NCI-H2196 (cell line): ENCODE measurements around the gene KANSL2.
"Not testable (repeated sequence)": the region's sequence is repeated elsewhere in the genome, so short reads cannot be mapped to it uniquely, and the experiment has no call there.

ENCODE experiments used
- DNase-seq: peaks from one replicate; lab custom pipeline; 2025; ENCODE audit not compliant: unreplicated experiment; lab: John Stamatoyannopoulos, UW

KANSL2 gene

GRCh38 chr12:48683534-48683933 lies 1.5 kb upstream of the KANSL2 start:
- no peak for DNase-seq

DNA sequence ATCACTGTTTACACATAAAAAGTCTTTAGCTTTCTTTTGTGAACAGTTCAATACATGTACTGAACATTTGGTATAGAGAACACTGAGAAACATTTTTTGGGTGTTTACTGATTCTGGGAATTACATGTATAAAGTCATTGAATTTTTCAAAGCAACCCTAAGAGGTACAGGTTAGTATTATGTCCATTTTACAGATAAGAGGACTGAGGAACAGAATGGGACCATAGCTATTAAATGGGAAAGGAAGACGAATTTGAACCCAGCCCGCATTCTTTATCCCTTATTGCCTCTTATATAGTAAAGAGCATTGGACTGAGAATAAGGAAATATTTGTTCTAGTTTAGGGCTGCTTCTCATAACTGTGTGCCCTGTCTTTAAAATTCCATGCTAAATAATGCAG lies 889 bp upstream of the KANSL2 start:
- DNase-seq = no peak

DNA sequence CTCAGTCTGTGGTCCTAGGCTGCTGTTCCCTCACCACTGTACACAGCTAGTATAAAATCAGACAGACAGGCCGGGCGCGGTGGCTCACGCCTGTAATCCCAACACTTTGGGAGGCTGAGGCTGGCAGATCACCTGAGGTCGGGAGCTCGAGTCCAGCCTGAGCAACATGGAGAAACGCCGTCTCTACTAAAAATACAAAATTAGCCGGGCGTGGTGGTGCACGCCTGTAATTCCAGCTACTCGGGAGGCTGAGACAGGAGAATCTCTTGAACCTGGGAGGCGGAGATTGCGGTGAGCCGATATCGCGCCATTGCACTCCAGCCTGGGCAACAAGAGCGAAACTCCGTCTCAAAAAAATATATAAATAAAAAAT lies 481 bp upstream of the KANSL2 start:
- not testable (repeated sequence) for DNase-seq

DNA sequence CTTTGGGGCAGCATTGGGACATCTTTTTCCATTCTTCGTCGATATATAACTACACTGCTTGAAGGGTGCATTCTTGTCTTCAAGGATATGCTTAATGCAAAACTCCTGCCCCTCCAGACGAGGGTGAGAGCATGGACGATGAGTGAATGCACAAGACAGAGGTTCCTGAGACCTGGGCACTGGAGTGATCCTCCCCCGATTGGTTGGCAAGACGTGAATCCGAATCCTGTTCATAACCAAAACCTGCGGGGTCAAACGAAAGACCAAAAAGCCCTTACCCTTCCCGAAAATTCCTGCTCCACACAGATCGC lies 684 bp downstream of the KANSL2 start:
- DNase-seq = no peak

DNA sequence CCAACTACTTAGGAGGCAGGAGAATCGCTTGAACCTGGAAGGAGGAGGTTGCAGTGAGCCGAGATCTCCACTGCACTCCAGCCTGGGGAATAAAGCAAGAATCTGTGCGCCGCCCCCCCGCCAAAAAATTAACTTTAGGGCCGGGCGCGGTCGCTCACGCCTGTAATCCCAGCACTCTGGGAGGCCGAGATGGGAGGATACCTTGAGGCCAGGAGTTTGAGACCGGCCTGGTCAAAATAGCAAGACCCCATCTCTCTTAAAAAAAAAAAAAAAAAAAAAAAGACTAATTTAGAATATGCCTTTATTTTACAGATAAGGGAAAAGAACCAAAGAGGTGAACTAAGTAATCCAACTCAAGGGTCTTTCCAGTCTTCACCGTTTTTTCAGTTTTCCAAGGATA lies 1.2 kb downstream of the KANSL2 start:
- DNase-seq = no peak

DNA sequence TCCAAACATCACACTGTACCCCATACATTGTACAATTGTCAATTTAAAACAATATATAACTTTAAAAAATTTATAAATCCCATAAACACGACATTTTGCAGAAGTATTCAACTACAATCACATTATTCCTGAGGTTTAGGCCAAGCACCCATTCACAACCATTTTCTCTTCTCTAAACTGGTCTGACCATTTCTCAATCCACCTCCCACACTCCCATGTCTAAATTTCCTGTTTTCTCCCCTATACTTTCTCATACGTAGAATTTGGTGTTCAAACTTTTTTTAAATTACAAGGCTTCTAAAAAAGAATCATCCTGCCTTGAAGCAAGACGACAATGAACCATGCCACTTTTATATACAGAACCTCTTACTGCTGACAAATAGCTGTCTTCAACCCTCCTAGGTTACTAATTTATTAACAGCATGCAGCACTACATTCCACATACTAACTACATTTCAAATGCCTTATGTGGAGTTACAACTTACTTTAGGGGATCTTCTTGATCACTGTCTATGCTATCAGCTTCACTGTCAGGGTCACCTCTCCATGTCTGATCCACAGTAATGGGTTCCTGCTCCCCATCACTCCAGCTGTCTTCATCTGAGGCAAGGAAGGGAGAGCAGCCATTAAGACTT lies 3.4 kb downstream of the KANSL2 start:
- DNase-seq = no peak

DNA sequence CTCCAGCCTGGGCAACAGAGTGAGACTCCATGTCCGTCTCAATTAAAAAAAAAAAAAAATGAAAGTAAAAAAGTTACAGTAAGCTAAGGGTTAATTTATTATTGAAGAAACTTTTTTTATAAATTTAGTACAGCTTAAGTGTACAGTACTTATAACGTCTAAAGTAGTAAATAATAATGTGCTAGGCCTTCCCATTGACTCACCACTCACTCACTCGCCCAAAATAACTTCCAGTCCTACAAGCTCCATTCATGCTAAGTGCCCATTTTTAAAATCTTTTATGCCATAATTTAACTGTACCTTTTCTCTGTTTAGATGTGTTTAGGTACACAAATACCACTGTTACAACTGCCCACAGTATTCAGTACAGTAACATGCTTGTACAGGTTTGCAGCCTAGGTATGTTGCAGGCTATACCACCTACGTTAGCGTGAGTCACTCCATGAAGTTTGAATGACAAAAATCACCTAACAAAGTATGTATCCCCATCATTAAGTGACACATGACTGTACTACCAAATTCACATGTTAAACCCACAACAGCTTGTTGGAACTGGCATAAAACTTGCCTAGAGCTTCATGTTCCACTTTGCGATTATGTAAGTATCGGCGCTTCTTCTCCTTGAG lies 10.7 kb downstream of the KANSL2 start:
- DNase-seq = no peak

GRCh38 chr12:48668996-48669395 lies 13.0 kb downstream of the KANSL2 start:
- DNase-seq = no peak

DNA sequence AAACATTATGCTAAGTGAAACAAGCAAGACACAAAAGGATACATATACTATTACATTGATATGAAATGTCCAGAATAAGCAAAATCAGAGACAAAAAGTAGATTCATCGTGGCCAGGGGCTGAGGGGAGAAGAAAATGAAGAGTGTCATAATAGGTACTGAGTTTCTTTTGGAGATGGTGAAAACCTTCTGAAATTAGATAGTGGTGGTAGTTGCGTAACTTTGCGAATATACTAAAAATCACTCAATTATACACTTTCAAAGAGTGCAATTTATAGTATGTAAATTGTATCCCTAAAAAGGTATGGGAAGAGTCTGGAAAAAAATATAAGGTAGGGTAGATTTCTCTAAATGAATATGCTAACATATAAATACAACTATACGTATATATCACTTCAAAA lies 22.2 kb downstream of the KANSL2 start:
- no peak for DNase-seq

- DNase-seq = no peak
These were observed 30.4 kb downstream of the KANSL2 start for GRCh38 chr12:48651681-48652080.

DNA sequence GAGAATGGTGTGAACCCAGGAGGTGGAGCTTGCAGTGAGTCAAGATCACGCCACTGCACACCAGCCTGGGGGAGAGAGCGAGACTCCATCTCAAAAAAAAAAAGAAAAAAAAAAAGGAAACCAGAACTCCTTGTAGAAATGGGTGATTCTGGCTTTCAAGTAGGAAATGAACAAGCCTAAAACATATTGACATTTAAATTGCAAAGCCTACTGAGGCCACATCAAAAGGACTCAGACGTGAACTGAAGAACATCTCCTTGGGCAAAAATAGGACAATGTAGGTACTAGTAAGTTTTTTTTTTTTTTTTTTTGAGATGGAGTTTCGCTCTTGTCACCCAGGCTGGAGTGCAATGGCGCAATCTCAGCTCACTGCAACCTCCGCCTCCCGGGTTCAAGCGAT lies 36.7 kb downstream of the KANSL2 start:
- not testable (repeated sequence) for DNase-seq

GRCh38 chr12:48643011-48643410 lies 39.0 kb downstream of the KANSL2 start:
- no peak for DNase-seq

DNA sequence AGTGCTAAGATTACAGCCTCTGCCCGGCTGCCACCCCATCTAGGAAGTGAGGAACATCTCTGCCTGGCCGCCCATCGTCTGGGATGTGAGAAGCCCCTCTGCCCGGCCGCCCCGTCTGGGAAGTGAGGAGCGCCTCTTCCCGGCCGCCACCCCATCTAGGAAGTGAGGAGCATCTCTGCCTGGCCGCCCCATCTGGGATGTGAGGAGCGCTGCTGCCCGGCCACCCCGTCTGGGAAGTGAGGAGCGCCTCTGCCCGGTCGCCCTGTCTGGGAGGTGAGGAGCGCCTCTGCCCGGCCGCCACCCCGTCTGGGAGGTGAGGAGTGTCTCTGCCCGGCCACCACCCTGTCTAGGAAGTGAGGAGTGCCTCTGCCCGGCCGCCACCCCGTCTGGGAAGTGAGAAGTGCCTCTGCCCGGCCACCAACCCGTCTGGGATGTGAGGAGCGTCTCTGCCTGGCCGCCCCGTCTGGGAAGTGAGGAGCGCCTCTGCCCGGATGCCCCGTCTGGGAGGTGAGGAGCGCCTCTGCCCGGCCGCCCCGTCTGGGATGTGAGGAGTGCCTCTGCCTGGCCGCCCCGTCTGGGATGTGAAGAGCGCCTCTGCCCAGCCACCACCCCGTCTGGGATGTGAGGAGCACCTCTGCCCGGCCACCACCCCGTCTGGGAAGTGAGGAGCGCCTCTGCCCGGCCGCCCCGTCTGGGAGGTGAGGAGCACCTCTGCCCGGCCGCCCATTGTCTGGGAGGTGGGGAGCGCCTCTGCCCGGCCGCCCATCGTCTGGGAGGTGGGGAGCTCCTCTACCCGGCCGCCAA lies 40.1 kb downstream of the KANSL2 start:
- not testable (repeated sequence) for DNase-seq

GRCh38 chr12:48640854-48641253 lies 41.2 kb downstream of the KANSL2 start:
- no peak for DNase-seq

- DNase-seq = no peak
These were observed 41.6 kb downstream of the KANSL2 start for GRCh38 chr12:48640428-48640827.

DNA sequence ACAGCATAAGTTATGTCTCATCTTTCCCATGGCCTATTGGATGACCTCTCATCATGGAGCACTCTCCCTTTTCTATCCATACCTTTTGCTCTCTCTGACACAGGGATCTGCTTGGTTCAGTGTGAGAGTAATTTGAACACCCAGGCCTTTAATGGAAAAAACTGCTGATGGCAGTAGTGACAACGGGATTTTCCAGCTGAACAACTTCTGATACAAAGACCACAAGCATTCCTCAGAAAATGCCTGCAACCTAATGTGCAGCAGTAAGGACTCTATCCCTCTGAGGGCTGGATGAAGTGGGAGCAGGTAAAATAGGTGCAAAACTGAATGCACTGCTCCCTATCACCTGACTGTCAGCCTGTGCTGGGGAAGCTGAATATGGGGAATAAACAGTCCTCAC lies 51.0 kb downstream of the KANSL2 start:
- no peak for DNase-seq

DNA sequence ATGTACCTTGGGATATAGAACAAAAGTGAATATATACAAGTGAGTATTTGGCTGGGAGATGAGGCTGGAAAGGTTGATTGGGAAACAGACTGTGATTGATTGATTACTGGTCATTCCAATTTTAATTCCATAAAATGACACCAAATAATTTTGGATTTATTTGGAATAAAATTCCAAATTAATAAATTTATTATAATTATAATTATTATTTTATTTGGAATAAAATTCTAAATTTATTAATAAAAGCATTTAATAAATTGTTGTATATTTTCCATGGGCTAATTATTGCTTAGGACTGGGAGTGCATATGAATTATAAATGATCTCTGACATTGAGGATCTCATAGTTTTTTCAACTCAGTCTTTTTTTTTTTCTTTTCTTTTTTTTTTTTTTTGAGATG lies 51.7 kb downstream of the KANSL2 start:
- no peak for DNase-seq

- DNase-seq = no peak
These were observed 52.5 kb downstream of the KANSL2 start for GRCh38 chr12:48629541-48629940.

GRCh38 chr12:48627556-48627955 lies 54.5 kb downstream of the KANSL2 start:
- DNase-seq = no peak

GRCh38 chr12:48622997-48623396 lies 59.0 kb downstream of the KANSL2 start:
- not testable (repeated sequence) for DNase-seq

GRCh38 chr12:48618541-48618940 lies 63.5 kb downstream of the KANSL2 start:
- DNase-seq = peak; percentile 79

DNA sequence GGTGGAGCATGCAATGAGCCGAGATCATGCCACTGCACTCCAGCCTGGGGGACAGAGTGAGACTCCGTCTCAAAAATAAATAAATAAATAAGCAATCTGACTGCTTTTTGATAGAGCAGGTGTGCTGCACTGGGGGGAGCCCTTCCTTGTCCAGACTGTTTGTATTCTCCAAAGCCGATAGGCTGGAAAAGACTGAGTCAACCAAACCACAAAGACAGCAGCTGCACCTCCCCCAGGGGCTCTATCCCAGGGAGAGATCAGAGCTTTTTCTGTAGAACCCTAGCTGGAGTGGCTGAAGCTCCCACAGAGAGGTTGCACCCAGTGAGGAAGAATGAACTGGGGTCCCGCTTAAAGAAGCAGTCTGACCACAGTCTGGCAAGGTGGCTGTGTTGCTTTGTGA lies 66.4 kb downstream of the KANSL2 start:
- DNase-seq = no peak
